Measurements from ENCODE around the gene METTL13.

- TF ChIP-seq EZH2 (IDR thresholded peaks at IDR 0.05; ENCODE audit: insufficient read depth, poor library complexity, severe bottlenecking) (no peak), EZH2phosphoT487 (IDR thresholded peaks at IDR 0.05; ENCODE audit: insufficient read depth, low read depth) (no peak)
Measured at GRCh38 chr1:171817511-171818265, 36.2 kb downstream of the METTL13 start.

All from GM23248 (cell line).